ENCODE measurements around the gene SRBD1.

SRBD1 gene

GRCh38 chr2:45622336-45623075 lies 11.4 kb upstream of the SRBD1 start:
- H3K27me3 Mint-ChIP-seq (ENCODE audit: low read depth, poor library complexity) = peaks cover 29% of the 10 kb centered on the region
- H3K36me3 Mint-ChIP-seq (ENCODE audit: low read depth) = no peaks in the 10 kb centered on the region
- DNase-seq = no peak
- H3K27ac Mint-ChIP-seq = no peak overlapping the region
- H3K9me3 Mint-ChIP-seq = no peaks in the 10 kb centered on the region
- H3K4me3 Mint-ChIP-seq = no peak overlapping the region
- TF ChIP-seq CTCF (IDR thresholded peaks at IDR 0.05) = no peak
- H3K4me1 Mint-ChIP-seq = no peaks in the 10 kb centered on the region

- no peak overlapping the region for H3K4me3 Mint-ChIP-seq
- H3K27ac Mint-ChIP-seq = no peak overlapping the region
- peaks cover 27% of the 10 kb centered on the region for H3K4me1 Mint-ChIP-seq
- peaks cover 22% of the 10 kb centered on the region for H3K27me3 Mint-ChIP-seq (ENCODE audit: low read depth, poor library complexity)
- no peaks in the 10 kb centered on the region for H3K36me3 Mint-ChIP-seq (ENCODE audit: low read depth)
- H3K9me3 Mint-ChIP-seq = no peaks in the 10 kb centered on the region
- TF ChIP-seq CTCF (IDR thresholded peaks at IDR 0.05) = no peak
- no peak for DNase-seq
These were observed 6.4 kb upstream of the SRBD1 start for GRCh38 chr2:45617496-45617895.

- H3K36me3 Mint-ChIP-seq (ENCODE audit: low read depth) = no peaks in the 10 kb centered on the region
- peaks cover 20% of the 10 kb centered on the region for H3K27me3 Mint-ChIP-seq (ENCODE audit: low read depth, poor library complexity)
- no peak for DNase-seq
- no peaks in the 10 kb centered on the region for H3K9me3 Mint-ChIP-seq
- peaks cover 34% of the 10 kb centered on the region for H3K4me1 Mint-ChIP-seq
- TF ChIP-seq CTCF (IDR thresholded peaks at IDR 0.05) = no peak
- H3K4me3 Mint-ChIP-seq = no peak overlapping the region
- H3K27ac Mint-ChIP-seq = no peak overlapping the region
These were observed 5.8 kb upstream of the SRBD1 start for GRCh38 chr2:45616658-45617411.

GRCh38 chr2:45614871-45615415 lies 3.9 kb upstream of the SRBD1 start:
- H3K36me3 Mint-ChIP-seq (ENCODE audit: low read depth) = no peaks in the 10 kb centered on the region
- H3K4me3 Mint-ChIP-seq = no peak overlapping the region
- peaks cover 6% of the 10 kb centered on the region for H3K27me3 Mint-ChIP-seq (ENCODE audit: low read depth, poor library complexity)
- no peak for DNase-seq
- peaks cover 47% of the 10 kb centered on the region for H3K4me1 Mint-ChIP-seq
- TF ChIP-seq CTCF (IDR thresholded peaks at IDR 0.05) = no peak
- no peaks in the 10 kb centered on the region for H3K9me3 Mint-ChIP-seq
- no peak overlapping the region for H3K27ac Mint-ChIP-seq

GRCh38 chr2:45614330-45614729 lies 3.3 kb upstream of the SRBD1 start:
- no peak overlapping the region for H3K27ac Mint-ChIP-seq
- TF ChIP-seq CTCF (IDR thresholded peaks at IDR 0.05) = no peak
- no peak for DNase-seq
- no peak overlapping the region for H3K4me3 Mint-ChIP-seq
- H3K4me1 Mint-ChIP-seq = peaks cover 53% of the 10 kb centered on the region
- H3K9me3 Mint-ChIP-seq = no peaks in the 10 kb centered on the region
- H3K27me3 Mint-ChIP-seq (ENCODE audit: low read depth, poor library complexity) = peaks cover 6% of the 10 kb centered on the region
- no peaks in the 10 kb centered on the region for H3K36me3 Mint-ChIP-seq (ENCODE audit: low read depth)
